ENCODE measurements around the gene SCYGR2. TPM values are rescaled to one million over a fixed set of nuclear protein-coding genes. Genes with fewer than 3 reads are reported as not detected.

Gene SCYGR2
- total RNA-seq, 3 donors from 2014 or later: not detected

DNA sequence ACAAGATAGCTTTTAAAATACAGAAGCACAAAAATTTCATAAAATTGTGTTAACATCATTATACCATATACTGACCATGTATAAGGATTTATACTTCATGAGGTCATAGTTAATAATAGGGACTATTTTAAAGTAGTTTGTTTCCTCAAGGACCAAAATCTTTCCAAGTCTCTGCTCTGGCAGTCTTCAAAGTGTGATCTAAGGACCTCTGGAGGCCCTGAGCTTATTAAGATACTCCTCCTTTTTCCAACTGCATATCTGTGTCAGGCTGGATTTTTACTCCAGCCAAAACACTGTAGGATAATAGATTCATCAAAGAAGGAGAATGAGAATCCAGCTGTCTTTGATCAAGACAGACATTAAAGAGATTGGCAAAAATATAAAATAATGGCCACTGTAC is 1.7 kb upstream of the SCYGR2 start:
- no peak for DNase-seq (ENCODE audit: low spot score in 2 of 2)
- TF ChIP-seq, protein P1, sequence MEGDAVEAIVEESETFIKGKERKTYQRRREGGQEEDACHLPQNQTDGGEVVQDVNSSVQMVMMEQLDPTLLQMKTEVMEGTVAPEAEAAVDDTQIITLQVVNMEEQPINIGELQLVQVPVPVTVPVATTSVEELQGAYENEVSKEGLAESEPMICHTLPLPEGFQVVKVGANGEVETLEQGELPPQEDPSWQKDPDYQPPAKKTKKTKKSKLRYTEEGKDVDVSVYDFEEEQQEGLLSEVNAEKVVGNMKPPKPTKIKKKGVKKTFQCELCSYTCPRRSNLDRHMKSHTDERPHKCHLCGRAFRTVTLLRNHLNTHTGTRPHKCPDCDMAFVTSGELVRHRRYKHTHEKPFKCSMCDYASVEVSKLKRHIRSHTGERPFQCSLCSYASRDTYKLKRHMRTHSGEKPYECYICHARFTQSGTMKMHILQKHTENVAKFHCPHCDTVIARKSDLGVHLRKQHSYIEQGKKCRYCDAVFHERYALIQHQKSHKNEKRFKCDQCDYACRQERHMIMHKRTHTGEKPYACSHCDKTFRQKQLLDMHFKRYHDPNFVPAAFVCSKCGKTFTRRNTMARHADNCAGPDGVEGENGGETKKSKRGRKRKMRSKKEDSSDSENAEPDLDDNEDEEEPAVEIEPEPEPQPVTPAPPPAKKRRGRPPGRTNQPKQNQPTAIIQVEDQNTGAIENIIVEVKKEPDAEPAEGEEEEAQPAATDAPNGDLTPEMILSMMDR (IDR thresholded peaks at IDR 0.05): no peak
- TF ChIP-seq POLR2AphosphoS5 (IDR thresholded peaks at IDR 0.05) (no peak), POLR2A (IDR thresholded peaks at IDR 0.05) (no peak)
- intact Hi-C loops (cut with DNase I; ENCODE audit: low total_unique reads): no loop called here
- Histone ChIP-seq H3K9me3 (no peaks in the 10 kb centered on the region), H3K4me1 (no peaks in the 10 kb centered on the region), H3K27me3 (no peaks in the 10 kb centered on the region), H3K36me3 (no peaks in the 10 kb centered on the region), H3K27ac (no peak overlapping the region), H3K4me3 (no peak overlapping the region)

DNA sequence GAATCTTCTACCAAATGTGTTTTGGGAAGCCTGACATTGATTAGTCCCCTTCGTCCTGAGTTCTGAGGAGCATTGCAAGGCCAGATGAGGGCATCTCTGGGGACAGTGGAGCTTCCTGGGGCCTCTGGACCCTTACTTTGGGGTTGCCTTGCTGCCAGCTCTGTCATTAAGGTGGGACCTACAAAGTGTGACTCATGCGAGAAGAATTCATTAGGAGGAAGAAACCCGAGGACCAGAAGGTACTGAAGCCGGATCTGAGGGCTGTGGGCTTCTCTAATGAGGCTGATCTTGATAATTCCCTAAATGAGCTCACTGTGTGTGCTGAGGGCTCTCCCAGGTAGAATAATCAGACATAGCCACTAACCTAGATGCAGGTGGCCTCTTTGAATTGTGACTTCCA is 695 bp upstream of the SCYGR2 start:
- Histone ChIP-seq H3K36me3 (no peaks in the 10 kb centered on the region), H3K4me3 (no peak overlapping the region), H3K4me1 (no peaks in the 10 kb centered on the region), H3K27me3 (no peaks in the 10 kb centered on the region), H3K27ac (no peak overlapping the region), H3K9me3 (no peaks in the 10 kb centered on the region)
- no peak for DNase-seq (ENCODE audit: low spot score in 2 of 2)
- intact Hi-C loops (cut with DNase I; ENCODE audit: low total_unique reads): no loop called here
- TF ChIP-seq, protein P1 (IDR thresholded peaks at IDR 0.05): no peak
- TF ChIP-seq POLR2AphosphoS5 (IDR thresholded peaks at IDR 0.05): no peak
- no peak for TF ChIP-seq POLR2A (IDR thresholded peaks at IDR 0.05)

DNA sequence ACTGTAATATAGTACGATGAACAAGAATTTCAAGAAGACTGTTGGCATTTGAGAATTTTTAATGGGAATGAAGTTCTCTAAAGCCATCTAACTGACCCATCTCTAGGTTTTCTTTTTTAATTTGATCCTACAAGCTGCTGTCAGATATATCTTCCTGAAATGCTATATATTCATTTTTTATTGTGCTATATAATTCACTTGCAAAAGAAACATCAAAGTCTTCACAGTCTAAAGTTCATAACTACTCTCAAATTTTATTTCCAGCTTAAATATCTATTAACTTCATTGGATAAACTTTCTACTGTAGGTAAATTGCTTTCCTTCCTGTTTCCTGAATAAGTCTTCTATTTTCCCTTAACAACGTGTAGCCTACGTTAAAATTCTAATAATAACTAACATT is 3.7 kb downstream of the SCYGR2 start:
- no peak overlapping the region for H3K4me3 ChIP-seq
- intact Hi-C loops (cut with DNase I; ENCODE audit: low total_unique reads): no loop called here
- no peak overlapping the region for H3K27ac ChIP-seq
- H3K27me3 ChIP-seq: no peaks in the 10 kb centered on the region
- TF ChIP-seq, protein P1 (IDR thresholded peaks at IDR 0.05): no peak
- no peak for TF ChIP-seq POLR2A (IDR thresholded peaks at IDR 0.05)
- no peaks in the 10 kb centered on the region for H3K4me1 ChIP-seq
- H3K9me3 ChIP-seq: no peaks in the 10 kb centered on the region
- no peaks in the 10 kb centered on the region for H3K36me3 ChIP-seq
- DNase-seq (ENCODE audit: low spot score in 2 of 2): no peak

DNA sequence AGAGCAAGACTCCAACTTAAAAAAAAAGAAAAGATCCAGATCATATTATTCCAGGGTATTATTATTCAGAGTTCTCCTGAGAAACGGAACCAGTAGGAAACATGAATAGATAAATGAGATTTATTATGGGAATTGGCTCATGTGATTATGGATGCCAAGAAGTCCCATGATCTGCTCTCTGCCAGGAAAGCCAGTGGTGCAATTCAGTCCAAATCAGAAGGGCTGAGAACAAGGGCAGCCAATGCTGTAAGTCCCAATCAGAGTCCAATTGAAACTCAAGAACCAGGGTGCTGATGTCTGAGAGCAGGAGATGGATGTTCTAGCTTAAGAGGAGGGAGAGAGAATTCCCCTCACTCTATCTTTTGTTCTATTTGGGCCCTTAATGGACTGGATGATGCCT is 7.8 kb downstream of the SCYGR2 start:
- no peak overlapping the region for H3K4me3 ChIP-seq
- intact Hi-C loops (cut with DNase I; ENCODE audit: low total_unique reads): no loop called here
- H3K9me3 ChIP-seq: no peaks in the 10 kb centered on the region
- H3K27ac ChIP-seq: no peak overlapping the region
- H3K36me3 ChIP-seq: no peaks in the 10 kb centered on the region
- H3K4me1 ChIP-seq: no peaks in the 10 kb centered on the region
- no peaks in the 10 kb centered on the region for H3K27me3 ChIP-seq
- no peak for DNase-seq (ENCODE audit: low spot score in 2 of 2)
- TF ChIP-seq, protein P1 (IDR thresholded peaks at IDR 0.05): no peak
- TF ChIP-seq POLR2AphosphoS5 (IDR thresholded peaks at IDR 0.05): no peak
- no peak for TF ChIP-seq POLR2A (IDR thresholded peaks at IDR 0.05)

DNA sequence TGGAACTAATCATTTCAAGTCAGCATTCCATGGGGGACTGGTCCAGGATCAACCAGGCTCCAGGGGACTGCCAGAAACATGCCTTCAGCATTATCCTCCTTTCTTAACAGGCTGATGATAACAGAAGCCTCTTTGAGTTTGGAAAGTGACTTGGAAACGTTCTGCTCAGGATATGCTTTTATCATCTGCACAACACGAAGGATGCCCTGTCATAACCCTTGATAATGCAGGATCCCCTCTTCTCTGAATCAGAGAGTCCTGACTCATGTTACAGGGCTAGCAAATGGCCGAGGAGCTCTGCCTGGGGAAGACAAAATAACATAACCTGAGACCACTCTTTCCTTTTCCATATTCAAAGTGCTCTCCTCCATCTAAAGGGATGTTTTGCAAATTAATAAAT is 9.2 kb downstream of the SCYGR2 start:
- Histone ChIP-seq H3K27me3 (no peaks in the 10 kb centered on the region), H3K4me1 (no peaks in the 10 kb centered on the region), H3K4me3 (no peak overlapping the region), H3K9me3 (no peaks in the 10 kb centered on the region), H3K36me3 (no peaks in the 10 kb centered on the region), H3K27ac (no peak overlapping the region)
- TF ChIP-seq POLR2A (IDR thresholded peaks at IDR 0.05): no peak
- TF ChIP-seq POLR2AphosphoS5 (IDR thresholded peaks at IDR 0.05): no peak
- TF ChIP-seq, protein P1 (IDR thresholded peaks at IDR 0.05): no peak
- no peak for DNase-seq (ENCODE audit: low spot score in 2 of 2)
- intact Hi-C loops (cut with DNase I; ENCODE audit: low total_unique reads): no loop called here

Measured in breast epithelium (tissue), 4 donors.